Muscle of back (tissue), 11 donors: ENCODE data around the gene ERGIC1. TPM values are rescaled to one million over a fixed set of nuclear protein-coding genes. Genes with fewer than 3 reads are reported as not detected.
"Not testable (repeated sequence)": the region's sequence is repeated elsewhere in the genome, so short reads cannot be mapped to it uniquely, and the experiment has no call there.

Experiments
- DNase-seq, 3 donors: peaks; one replicate each; pipeline versions ENCODE4 v3.0.0 to v3.0.0-alpha.2; 2013
- polyA plus RNA-seq, 10 donors: library from polyadenylated mRNA; unstranded; fragments of 120-200 nt; gene quantifications; one replicate each; pipeline ENCODE4 v1.2.1, GENCODE V29; 2013; ENCODE audit not compliant: insufficient read length in 10 of 10

Gene ERGIC1
- polyA plus RNA-seq, 10 donors, result 85.1 to 102 (median 91.8) TPM

- no peak for DNase-seq
These were observed 11.1 kb downstream of the ERGIC1 start for GRCh38 chr5:172845154-172845553.

DNA sequence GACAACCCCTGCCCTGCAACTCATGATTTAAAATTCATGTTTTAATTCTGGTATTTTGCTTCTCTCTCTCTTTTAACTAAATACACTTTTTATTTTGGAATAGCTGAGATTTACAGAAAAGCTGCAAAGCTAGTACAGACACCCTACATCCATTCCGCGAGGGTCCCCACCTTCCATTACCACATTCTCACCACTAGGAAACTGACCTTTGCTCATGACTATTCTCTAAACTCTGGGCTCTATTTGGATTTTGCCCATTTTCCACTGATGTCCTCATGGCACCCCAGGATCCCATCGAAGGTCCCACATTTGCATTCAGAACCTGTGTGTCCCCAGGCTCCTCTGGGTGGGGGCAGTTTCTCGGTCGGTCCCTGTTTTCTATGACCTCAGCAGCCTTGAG is 11.5 kb downstream of the ERGIC1 start:
- no peak for DNase-seq

GRCh38 chr5:172846249-172846648 is 12.2 kb downstream of the ERGIC1 start:
- no peak for DNase-seq

DNA sequence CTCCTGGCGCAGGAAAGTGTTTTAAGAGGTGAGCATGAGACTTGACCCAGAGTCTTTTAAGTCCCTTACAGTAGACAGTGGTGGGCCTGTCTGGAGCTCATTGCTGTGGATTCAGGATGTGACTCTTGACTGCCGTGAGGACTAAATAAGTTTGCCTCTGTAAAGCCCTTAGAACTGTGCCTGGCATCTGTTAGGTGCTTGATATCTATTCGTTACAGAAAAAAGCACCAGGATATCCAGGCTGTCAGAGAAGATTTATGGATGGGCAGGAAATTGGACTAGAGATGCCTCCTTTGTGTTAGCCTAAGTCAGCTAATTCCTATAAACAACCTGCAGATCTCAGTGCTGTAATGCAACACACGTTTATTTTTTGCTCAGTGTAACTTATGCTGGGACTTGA is 12.6 kb downstream of the ERGIC1 start:
- no peak for DNase-seq

- DNase-seq, result not testable (repeated sequence)
These were observed 13.5 kb downstream of the ERGIC1 start for GRCh38 chr5:172847584-172847983.

DNA sequence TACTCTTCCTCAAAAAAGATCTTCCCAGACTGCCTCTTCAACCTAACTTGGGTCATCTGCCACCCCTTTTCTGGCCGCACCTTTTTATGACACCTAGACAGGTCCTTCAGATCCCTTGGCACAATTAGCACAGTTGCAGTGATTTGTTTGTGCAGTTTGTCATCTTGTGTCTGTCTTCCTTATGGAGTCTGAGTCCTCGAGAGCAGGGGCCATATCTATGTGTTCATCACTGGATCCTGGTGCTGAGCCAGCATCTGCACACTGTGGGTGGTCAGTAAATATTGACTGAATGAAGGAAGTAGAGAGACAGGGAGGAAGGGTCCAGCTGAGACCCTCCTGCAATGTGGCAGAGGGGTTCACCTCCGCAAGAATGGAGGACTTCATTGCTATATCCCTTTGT is 14.4 kb downstream of the ERGIC1 start:
- no peak for DNase-seq

DNA sequence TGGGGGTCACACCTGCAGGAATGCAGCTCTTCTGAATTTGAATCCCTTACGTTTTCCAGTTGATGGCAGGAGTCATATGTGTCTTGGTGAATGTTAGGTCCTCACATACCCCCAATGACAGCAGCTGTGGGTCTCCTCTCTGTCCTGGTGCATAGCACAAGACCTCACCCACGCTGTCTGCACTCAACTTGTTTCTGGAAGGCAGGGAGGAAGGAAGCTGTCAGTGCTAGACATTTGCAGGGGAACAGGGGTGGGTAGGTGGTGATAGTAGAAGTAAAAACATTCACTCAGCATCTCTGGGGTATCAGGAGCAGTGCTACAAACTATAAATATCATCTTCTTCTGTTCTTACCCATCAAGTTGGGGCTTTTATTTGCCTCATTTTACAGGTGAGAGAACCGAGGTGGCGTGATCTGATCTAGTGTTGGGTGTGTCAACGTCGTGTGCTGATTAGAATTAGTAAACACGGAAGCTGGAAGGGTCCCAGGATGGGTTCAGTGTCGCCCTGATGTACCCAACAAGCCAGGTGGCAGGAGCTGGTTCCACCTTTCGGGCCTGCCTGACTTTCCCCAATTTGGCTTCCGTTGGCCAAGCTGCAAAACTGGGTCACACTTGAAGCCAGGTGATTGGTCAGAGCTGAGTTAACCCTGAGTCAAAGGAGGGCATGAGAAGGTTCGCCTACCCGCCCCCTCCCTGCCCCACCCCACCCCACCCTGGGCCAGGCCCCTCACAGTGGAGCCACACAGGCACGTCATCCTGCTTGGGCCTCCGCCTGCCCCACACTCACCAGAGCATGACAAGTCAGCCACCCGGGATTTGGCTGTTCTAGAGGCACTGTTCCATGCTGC is 15.8 kb downstream of the ERGIC1 start:
- no peak for DNase-seq

DNA sequence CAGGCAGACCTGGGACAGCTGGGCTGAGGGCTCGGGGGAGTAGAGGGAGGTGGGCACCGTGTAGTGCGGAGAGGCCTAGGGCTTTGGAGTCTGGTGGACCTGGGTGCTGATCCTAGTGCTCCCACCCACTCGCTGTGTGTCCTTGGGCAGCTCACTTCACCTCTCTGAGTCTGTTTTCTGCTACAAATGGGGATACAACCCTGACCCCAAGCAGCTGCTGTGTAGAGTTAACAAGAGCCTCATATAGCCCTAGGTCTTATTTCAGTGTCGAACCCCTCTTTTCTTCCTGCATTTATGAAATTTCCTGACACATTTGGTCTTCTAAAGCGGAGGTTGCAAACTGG is 16.4 kb downstream of the ERGIC1 start:
- no peak for DNase-seq

GRCh38 chr5:172851254-172851653 is 17.2 kb downstream of the ERGIC1 start:
- DNase-seq, result not testable (repeated sequence)

- DNase-seq, result no peak
These were observed 18.7 kb downstream of the ERGIC1 start for GRCh38 chr5:172852490-172853354.

DNA sequence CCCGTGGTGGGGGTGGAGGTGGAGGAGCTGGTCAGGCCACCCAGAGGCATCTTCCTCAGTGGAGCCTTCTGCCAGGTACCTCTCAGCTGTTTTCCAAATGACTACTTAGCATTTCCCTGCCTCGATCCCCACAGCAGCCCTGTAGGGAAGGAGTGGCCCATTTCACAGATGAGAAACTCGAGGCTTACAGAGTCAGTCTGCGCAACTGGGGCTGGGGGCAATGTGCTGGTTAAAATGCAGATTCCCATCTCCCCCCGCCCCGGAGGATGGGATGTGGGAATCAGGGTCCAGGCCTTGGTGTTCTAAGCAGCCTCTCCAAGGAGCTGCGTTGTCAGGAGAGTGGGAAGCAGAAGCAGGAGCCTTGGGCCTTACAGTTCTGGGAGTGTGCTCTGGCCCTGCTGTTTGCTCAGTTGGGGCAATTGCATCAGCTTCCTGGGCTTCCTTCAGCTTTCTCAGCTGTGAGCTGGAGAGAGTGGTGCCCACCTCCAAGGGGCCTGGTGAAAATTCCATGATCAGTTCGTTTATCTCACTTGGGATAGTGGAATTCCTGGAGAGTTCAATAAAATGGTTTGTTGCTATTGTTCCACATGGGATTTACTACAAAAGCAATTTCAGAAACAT is 19.4 kb downstream of the ERGIC1 start:
- DNase-seq, result no peak

DNA sequence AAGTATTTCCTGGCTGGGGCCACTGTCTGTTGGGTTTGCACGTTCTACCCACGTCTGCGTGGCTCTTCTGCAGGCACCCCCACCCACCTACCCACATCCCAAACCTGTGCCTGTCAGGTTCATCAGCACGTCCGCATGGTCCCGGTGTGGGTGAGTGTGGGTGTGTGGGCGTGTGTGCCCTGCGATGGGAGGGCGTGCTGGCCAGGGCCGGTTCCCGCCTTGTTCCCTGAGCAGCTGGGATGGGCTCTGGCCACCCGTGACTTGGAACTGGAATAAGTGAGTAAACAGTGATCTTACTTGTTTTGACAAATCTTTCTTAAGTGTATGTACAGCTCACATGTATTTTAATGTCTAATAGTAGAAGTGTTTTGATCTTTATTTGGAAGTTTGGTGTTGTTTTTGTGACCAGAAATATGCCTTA is 20.4 kb downstream of the ERGIC1 start:
- peak in 1 of 3 donors; percentile 51 for DNase-seq

DNA sequence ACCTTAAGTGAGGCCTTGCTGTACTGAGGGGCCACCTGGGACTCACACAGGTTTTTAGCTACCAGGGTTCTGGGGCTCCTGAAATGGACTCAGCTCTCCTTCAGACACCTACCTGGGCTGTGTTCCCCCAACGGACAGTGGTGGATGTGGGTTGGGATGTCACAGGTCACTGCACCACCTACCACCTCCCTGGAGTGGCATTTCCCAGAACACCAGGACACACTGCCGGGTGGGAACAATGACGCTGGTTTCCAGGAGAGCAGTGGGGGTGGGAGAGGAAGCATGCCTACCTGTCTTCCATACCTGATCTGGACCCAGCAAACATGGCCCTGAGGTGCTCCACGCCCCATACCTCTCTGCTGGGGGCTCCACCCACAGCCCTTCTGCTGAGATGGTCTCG is 20.9 kb downstream of the ERGIC1 start:
- DNase-seq, result no peak

- DNase-seq, result no peak
These were observed 21.7 kb downstream of the ERGIC1 start for GRCh38 chr5:172855597-172856292.

DNA sequence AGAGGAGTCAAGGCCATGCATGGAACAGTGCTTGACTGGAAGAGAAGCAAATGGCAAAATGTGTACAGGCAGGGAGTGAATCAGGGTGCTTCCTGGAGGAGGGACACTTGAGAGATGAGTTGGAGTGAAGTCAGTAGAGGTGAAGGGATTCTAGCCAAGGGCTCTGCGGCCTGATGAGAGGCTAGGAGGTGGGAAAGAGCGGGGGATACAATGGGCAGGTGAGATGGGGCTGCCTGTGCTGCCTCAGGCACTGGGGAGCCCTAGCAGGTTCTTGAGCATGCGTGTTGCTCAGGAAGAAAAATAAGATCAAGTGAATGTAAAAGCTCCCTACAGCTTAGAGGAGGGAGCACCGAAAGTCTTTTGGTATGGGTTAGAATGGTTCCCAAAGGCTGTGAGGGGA is 22.3 kb downstream of the ERGIC1 start:
- no peak for DNase-seq

GRCh38 chr5:172857982-172858381 is 23.9 kb downstream of the ERGIC1 start:
- no peak for DNase-seq

DNA sequence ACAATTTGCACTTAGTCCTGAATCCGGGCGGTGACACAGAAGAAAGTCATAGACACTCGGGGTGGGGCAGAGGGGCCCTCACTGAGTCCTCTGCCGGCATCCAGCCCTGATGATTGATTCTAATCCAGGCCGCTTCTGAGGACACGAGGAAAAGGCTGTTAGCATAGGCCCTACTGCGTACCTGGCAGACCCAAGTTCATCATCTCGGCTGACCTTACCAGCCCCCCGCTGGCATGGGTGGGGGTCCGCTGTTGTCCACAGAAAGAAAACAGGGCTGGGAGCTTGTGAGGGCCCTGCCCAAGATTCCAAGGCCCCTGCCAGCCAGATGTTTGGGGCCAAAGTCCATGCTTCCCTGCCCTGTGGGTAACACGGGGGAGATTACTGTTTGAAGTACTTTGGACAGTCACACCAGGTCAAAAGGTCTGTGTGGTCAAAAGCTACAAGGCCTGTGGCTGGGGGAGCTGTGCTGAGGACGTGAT is 24.5 kb downstream of the ERGIC1 start:
- DNase-seq, result no peak

- DNase-seq, result peak in 2 of 3 donors; percentile 62 to 78
These were observed 25.1 kb downstream of the ERGIC1 start for GRCh38 chr5:172858990-172859811.

DNA sequence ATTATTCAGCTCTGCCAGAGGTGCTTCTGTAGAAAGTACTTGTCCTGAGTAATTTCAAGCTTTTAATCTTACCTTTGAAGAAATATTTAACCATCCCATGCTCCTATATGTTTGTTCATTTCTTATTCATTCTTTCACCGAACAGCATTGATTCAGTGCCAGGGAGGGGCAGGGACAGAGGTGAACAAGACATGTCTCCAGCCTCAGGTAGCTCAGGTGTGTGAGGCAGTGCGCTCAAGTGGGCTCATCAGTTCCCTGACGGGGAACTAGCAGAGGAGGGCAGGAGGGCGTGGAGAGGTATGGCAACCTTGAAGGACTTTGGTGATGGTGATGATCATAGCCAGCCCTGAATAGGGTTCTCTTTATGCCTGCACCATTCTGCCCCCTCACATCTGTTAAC is 25.9 kb downstream of the ERGIC1 start:
- DNase-seq, result no peak

- peak; percentile 79 to 95 (median 91) for DNase-seq
These were observed 26.7 kb downstream of the ERGIC1 start for GRCh38 chr5:172860520-172861443.
